Inferior parietal cortex (tissue), 1 donor: ENCODE measurements around the gene RERE.

Source experiments
- DNase-seq: peaks from one replicate; pipeline ENCODE4 v3.0.0-alpha.2; 2016; ENCODE audit errors: extremely low spot score

Gene RERE

DNA sequence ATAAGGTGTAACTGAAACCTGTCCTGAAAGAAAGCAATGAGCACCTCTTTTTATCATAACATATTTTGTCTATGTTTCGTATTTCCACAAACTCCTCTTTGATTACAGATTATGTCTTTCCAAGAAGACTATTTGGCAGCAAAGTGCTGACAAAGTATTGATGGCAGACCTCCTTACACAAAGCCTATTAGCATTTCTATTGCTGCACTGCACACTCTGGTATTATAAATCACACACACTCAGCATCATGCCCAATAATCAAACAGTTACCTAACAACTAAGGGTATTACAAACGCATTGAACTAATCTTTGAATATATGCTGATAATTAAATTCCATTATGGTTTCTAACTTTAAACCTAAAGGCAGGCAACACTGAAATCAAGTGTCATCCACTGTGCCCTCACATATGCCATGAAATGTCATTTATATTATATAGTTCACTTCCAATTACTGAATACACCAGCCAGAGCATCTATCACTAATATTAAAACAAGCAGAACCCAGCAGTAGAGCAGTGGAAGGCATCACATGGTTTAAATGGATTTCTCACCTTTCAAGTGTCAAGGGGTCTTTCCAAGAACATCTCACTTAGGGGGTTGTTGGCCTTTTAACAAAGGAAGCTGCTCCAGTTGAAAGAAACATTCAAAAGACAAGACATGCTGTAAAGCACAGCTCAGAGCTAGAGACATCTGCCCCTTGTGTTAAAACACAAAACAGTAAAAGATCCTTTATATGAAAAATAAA is 239.1 kb downstream of the RERE start:
- DNase-seq = no peak

DNA sequence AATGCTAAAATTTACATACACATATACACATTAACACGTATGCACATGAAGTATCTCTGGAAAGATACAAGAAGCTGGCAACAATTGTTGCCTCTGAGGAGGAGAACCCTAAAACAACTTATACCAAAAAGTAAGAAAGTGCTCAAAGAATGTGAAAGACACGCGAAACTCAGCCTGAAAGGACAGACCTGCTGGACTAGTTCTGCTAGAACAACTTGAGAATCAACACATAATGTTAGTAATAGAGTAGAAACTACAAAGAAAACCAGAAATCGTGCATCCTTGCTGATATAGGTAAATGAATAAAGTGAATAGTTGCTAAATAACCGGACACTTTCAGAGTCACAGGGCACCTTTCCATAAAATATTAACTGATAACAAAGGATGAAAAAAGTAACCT is 242.5 kb downstream of the RERE start:
- DNase-seq = no peak

DNA sequence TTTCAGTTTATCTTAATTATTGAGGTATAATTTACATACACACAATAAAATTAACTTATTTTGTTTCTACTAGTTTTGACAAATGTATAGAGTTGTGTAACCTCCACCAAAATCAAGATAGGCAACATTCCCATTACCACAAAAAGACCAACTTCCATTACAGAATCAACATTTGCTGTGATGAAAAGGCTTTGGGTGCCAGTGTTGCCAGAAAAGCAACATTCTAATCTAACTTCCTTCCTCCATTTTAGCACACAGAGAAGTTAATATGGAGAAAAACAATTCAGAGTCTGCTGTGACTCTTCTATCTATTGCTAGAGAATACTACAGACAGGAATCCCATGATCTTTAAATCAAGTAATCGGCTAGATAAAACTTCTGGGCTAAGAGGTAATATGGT is 245.3 kb downstream of the RERE start:
- DNase-seq = no peak

DNA sequence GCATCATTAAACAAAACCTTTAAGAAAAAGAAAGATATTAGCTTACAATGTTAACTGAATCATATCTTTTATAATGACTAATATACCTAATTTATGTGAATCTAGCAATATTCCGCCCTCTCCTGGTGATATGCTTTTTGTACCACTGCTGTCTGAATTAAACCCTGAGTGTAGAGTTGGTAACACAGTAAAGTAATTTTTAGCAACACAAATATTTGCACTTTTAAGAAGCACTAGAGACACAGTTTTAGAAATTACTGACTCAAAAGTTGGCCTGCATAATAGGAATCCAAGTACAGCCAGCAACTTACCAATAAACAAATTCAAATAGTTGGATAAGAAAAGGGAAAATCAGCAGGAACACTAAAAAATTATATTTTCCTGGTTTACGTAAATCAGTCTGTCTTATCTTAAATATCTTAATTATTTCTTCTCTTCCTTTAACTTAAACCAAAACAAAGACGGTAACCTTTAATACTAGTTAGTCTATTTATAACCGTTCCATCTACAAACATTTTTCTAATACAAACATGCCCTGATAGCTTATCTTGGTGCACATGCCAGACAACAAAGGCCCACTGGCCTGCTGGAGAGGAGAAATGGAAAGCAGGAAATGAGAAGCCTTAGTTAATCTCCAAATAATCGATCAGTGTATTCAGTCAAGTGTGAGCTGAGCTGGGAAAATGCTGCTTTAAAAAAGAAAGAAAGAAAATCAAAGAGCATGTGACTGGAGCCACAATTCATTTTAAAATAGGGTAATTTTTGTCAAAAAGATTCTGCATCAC is 246.0 kb downstream of the RERE start:
- no peak for DNase-seq

DNA sequence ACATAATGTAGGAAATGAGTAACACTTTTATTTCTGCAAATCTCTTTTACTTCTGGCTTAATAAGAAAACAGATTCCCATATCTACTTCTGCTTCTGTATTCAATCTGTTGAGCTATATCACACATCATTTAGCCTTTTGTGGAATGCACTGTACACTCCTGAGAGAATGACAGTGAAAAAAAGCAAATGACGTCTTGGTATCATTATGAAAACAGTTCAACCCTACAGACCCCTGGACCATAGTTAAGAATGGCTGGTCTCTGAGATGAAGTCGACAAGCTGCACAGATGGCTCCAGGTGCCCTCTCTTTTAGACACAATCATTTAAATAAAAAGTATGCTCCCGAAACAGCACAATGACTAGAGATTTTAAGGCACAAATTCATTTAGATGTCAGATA is 247.0 kb downstream of the RERE start:
- no peak for DNase-seq

DNA sequence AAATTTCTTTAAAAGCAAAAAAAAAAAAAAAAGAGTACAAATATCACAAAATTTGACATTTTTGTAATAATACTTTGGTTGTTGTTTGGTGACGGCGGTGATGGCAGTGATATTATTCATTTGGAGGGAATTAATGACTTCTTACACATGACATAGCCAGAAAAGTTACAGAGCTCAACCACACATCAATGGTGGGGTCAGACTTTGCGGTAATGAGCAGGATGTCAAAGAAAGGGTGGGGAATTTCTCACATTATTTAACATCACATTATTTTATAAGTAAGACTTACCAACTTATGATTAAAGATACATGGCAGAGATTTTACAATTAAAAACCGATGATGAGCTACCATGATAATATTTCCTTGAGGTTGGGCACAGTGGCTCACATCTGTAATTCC is 248.2 kb downstream of the RERE start:
- no peak for DNase-seq

DNA sequence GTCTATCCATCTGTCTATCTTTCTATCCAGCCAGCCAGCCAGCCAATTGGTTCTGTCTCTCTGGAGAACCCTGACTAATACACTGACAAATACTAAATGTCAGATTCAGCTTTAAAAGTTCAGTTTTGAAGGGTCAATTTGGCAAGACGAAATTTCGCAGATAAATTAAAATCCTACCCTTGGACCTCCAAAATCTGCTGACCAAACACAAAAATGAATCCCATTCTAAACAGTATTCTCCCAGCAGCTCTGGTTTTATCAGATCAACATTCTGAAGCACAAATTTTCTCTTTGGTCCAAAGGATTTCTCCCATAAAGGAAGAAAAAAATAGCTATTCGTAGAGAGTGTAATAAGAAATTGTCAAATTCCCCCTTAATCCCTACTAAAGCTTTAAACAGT is 248.6 kb downstream of the RERE start:
- no peak for DNase-seq

DNA sequence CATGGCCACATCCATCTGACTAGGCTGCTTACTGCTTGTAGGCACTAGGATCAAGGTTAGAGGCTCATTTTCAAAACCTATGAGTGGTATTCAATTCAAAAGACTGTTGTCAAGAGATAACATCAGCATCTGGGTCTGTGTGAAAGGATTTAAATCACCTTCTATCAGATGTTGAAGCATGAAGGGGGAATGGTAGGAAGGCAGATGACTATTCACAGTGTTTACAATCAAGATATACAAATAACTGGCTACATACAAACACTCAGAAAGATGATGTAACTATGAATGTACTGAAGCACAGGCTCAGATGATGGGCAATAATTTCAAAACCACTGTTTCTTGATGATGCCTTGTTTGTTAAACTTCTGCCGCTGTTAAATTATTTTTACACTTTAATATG is 250.3 kb downstream of the RERE start:
- no peak for DNase-seq

DNA sequence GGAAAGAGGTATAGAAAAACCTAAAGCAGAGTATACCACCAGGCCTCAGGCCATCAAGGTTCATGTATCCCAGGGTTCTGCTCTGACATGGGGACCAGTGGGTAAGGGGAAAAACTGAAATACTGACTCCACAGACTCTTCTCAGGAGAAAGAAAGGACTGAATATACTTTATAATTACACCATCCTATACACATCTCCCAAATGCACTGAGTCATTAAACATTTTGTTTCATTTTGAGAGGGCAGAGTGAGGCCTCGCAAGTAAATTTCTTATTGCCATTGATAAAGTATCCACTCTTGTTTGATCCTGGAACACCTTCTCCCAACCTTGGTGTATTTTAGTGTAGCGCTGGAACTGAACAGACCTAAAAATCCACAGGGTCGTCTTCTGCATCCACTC is 251.6 kb downstream of the RERE start:
- DNase-seq = no peak

DNA sequence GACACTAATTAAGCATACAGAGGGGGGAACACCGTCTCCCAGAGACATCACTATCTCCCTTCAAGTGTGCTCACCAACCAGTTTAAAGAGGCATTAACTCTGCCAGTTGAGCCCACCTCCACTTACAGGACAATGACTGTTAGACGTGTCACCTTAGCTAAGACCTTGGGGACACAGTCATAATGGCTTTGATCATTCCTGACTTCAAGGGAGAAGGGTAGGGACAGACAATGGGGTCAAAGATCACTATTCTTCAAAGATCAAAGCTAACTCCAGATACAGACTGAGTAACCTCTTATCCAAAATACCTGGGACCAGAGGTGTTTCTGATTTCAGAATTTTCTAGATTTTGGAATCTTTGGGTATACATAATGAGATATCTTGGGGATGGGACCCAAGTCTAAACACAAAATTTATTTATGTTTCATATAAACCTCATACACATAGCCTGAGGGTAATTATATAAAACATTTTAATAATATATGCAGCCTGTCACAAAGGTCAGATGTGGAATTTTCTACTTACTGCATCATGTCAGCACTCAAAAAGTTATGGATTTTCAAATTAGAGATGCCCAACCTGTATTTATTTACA is 253.4 kb downstream of the RERE start:
- DNase-seq = no peak

DNA sequence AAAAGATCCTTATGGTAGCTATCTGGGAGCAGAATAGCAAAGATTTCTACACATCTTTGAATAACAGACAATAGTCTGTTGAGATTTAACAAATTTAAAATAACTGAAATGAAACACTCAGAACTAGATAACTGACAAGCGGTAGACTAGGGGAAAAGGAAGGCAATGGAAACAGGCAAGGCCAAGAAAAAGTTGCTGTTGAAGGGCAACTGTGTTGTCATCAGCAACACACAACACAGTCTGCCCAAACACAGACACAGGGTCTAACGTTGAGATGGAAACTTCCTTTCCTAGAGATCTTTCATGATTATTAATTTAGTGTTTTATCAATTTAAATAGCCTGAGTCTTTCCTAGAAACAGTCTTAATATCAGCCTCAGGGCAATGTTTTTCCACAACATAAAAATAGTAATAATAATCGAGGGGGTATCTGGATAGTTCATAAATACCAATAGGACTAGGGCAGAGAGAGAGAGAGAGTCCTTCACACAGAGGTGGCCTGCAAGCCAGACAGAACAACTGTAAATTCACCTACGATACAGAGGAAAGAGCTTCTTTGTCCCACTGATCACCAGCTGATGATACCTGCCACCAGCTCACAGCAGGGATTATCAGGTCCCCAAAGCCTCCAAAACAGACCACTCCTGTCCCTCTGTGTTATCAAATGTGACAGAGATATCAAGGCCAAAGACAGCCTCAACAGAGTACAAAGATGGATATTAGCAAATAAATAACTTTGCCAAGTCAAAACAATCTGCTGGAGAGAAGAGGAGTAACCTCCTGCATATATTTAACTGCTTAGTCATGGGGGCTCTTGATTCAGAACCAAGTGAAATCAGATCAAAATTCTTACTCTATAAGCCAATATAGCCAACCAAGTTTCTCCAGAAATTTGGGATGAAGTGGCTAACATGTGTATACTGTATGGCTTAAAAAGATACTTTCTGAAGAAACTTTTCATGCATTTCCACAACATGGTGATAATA is 254.3 kb downstream of the RERE start:
- DNase-seq = no peak

DNA sequence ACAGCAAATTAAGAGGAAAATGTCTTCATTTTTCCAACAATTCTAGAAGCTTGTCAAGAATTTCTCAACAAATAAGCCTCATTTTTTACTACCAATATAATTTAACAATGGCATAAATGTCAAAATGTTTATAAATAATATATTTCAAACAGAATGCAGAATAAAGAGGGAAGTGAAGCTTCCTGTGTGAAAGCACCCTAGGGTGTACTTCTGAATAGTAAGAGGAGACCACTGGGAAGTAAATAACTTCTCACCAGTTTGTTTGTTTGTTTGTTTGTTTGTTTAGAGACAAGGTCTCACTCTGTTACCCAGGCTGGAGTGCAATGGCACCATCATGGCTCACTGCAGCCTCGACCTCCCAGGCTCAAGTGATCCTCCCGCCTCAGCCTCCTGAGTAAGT is 255.2 kb downstream of the RERE start:
- DNase-seq = no peak

DNA sequence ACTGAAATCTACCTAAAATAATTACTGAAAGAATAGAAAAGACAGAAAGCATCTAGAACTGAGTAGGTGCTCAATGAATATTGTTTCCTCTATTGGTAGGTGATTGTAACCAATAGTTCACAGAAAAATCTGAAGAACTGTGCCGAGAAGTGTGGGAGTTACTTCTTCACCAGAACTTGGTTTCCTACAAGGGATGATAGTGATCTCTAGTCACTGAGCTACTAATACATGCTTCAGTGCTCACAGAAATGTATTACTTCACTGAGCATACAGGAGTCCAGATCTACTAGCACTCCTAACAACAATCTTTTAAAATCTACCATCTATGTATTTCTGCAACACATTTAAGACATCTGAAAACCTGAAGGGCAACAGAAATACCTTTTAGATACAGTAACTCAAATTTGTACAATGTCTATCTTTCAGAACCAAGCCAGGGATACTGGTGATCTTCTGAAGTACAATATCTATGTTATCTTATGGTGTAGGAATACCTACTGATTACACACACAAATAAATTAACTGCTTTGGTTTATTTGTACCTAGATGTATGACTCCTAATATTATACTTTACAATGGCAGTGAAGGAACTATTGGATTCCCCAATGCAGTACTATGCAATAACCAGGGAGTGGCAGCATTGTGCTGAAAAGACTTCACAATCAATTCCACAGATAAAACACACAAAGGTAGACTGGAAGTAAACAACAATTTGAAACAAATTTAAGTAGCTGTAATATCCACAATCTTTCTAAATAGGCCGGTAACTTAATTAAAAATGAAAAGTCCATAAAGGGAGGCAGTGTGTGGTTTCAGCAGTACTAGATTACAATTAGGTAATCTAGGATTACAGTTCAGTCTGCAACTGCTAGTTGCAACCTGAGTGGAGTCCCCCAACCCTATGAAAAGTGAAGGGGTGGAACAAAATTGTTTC is 256.6 kb downstream of the RERE start:
- DNase-seq = peak; percentile 79

DNA sequence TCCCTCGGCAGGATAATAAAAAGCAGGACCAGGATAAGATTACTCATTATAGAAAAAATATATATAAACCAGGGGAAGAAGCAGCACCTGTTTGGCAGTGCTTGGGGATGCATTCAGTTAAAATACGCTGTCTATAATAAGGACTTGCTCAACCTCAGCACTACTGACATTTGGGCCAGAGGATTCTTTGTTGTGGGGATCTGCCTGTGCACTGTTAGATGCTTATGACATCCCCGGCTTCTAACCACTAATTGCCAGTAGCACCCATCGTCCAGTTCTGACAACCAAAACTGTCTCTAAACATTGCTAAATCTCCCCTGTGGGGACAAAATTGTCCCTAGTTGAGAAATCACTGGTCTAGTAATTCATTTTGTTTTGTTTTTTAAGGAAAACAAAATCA is 257.4 kb downstream of the RERE start:
- DNase-seq = no peak

DNA sequence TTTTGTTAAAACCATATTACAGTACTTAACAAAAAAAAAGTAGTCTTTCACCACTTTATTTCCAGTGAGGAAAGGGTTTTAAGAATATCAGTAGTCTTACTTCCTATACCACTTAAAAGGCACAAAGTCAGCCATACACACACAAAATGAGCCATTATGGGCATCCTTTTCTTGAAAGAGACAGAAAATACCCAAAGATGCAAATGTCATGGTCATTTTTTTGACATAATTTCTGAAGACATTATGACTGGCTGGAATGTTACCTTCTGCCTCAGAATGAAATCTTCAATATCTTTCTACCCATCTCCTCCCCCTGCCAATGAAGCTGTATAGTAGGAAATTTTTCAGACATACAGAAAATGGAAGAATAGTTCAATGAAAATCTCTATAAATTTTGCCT is 261.9 kb downstream of the RERE start:
- DNase-seq = no peak

DNA sequence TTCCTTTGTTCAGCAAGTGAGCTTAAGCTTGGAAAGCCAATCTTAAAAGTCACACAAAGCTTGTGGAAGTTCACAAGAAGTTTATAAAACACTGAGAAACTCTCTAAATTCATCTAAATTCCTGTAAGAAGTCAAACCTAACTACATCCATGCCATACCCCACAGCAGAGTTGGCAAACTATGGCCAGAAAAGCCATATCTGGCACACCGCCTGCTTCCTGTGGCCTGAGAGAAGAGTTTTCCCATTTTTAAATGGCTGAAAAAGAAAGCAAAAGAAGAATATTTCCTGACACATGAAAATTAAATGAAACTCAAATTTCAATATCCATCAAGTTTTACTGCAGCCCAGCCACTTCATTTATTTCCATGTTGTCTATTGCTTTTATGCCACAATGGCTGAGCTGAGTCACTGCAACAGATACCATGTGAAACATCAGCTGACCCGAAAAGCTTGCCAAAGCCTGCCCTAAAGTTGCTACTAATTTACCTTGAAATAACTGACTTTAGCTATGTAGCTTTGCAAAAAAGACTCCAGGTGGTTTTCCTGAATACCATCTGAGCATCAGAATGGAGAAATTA is 262.4 kb downstream of the RERE start:
- no peak for DNase-seq

DNA sequence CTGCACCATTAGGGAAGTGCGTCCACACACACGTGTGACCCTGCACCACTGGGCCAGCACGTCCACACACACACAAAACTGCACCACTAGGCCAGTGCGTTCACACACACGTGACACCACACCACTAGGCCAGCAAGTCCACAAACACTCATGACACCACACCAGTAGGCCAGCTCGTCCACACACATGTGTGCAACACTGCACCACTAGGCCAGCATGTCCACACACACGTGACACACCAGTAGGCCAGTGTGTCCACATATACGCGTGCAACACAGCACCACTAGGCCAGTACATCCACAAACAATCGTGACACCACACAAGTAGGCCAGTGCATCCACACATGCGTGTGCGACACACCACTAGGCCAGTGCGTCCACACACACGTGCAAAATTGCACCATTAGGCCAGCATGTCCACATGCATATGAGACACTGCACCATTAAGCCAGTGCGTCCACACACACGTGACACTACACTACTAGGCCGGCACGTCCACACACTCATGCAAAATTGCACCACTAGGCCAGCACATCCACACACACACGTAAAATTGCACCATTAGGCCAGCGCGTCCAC is 264.5 kb downstream of the RERE start:
- DNase-seq = no peak

DNA sequence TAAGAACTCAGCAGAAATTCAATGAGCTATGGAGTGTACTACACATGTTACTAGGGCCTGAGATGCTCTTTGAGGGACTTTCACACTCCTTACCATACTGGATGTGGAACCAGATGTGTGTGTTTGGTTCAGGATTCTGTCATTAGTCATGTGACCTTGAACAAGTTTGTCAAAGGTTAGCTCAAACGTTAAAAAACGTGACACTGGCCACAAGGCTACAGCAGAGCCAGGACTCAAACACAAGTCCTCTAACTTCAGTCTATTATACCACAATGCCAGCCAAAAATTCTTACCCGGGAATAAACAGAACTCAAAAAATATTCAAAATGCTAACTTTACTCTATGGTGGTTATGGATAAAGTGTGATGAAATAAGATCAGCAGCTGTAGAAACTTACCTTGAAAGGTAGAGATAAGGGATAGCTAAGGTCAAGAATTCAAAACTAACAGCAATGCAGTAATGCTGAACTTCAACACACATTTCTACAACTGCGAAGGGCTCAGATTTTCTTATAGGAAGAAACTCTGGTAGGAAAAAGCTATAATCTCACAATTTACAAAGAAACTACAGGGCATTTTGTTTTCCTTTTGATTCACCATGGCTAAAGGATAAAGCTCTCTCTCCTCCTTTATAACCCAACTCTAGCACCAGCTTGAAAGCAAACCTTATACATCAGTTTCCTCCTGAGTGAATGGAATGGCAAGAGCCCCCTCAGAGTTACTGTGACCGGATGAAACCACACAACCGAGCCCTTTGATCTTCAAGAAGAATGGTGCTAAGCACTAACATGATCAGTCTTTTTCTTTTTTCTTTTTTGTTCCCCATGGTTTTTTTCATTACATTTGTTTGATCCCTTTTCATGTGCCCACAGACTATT is 265.6 kb downstream of the RERE start:
- DNase-seq = no peak

DNA sequence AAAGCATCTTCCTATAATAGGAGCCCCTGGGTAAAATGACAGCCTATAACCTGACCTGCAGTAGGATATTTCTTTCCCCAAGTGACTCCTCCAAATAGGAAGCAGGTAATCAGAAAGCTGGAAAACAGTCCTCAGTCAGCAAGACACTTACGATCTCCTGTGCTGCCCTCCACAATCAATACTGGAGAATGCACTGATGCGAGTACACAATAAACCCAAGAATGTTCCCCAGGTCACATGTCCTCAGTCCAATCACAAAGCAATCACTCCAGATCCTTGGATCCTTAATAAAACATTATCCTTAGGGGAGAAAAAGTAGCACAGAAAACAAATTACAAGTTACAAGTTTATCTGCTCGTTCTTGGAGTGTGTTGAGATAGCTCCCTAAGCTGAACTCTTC is 266.4 kb downstream of the RERE start:
- DNase-seq = no peak
